Endothelial cell of umbilical vein (primary cell): ENCODE data around the gene ZNF627.

ENCODE experiments used
- POLR2A ChIP-seq: IDR thresholded peaks from 2 replicates; pipeline ENCODE4 v1.6.1; 2012; ENCODE audit warnings: low read depth, mild to moderate bottlenecking, control low read depth, low read length
- TF ChIP-seq, protein P1 (sequence below), 2 donors: IDR thresholded peaks; 1 replicate in 1 of 2; 2 replicates in 1 of 2; pipeline ENCODE4 v1.5.1; 2011; ENCODE audit warnings: low read length in 2 of 2, mild to moderate bottlenecking in 2 of 2, moderate library complexity in 2 of 2, control low read depth in 1 of 2, inconsistent platforms in 1 of 2, low read depth in 1 of 2; ENCODE audit not compliant: insufficient read depth in 1 of 2; ENCODE audit errors: extremely low read depth in 1 of 2

DNA sequence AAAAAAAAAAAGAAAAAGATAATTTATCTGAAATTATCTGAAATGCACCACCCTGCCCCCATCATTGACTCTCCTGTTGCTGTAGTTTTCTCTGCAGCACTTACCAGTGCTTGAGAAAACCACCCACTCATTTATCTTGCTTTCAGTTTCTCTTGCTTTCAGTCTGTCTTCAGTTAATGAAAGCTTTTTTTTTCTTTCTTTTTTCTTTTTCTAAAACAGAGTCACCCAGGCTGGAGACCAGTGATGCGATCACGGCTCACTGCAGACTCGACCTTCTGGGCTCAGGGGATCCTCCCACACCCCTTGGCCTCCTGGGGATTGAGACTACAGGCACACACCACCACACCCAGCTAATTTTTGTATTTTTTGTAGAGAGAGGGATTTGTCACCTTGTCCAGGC, 15.5 kb upstream of the ZNF627 start:
- TF ChIP-seq POLR2A = no peak
- TF ChIP-seq, protein P1, sequence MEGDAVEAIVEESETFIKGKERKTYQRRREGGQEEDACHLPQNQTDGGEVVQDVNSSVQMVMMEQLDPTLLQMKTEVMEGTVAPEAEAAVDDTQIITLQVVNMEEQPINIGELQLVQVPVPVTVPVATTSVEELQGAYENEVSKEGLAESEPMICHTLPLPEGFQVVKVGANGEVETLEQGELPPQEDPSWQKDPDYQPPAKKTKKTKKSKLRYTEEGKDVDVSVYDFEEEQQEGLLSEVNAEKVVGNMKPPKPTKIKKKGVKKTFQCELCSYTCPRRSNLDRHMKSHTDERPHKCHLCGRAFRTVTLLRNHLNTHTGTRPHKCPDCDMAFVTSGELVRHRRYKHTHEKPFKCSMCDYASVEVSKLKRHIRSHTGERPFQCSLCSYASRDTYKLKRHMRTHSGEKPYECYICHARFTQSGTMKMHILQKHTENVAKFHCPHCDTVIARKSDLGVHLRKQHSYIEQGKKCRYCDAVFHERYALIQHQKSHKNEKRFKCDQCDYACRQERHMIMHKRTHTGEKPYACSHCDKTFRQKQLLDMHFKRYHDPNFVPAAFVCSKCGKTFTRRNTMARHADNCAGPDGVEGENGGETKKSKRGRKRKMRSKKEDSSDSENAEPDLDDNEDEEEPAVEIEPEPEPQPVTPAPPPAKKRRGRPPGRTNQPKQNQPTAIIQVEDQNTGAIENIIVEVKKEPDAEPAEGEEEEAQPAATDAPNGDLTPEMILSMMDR (IDR thresholded peaks at IDR 0.05; ENCODE audit: extremely low read depth in 1 of 2, insufficient read depth in 1 of 2, low read depth in 1 of 2, low read length in 2 of 2) = no peak
